Gastroesophageal sphincter (tissue), 4 donors: Measurements from ENCODE around the gene HPSE2. TPM values are rescaled to one million over a fixed set of nuclear protein-coding genes. Genes with fewer than 3 reads are reported as not detected.

Experiments
- ATAC-seq: fragments of 150-250 bp; one replicate; pipeline ENCODE4 v1.9.1; 2016; ENCODE audit warnings: mild to moderate bottlenecking, moderate library complexity
- H3K27ac ChIP-seq, 4 donors: fragments of 200-600 bp; sonication (generic) in 3 of 4; 1 replicate in 3 of 4; 2 replicates in 1 of 4; pipeline ENCODE4 v1.5.1; 2016 to 2019
- H3K27me3 ChIP-seq: fragments of 200-600 bp; sonication (generic); one replicate; pipeline ENCODE4 v1.5.1; 2019
- H3K36me3 ChIP-seq, 2 donors: fragments of 200-600 bp; sonication (generic); one replicate each; pipeline ENCODE4 v1.5.1; 2019; ENCODE audit warnings: control low read depth in 1 of 2
- H3K4me1 ChIP-seq, 3 donors: fragments of 200-600 bp; sonication (generic); 1 replicate in 2 of 3; 2 replicates in 1 of 3; pipeline ENCODE4 v1.5.1; 2016 to 2019; ENCODE audit warnings: control low read depth in 2 of 3
- H3K4me3 ChIP-seq, 2 donors: fragments of 200-600 bp; sonication (generic); one replicate each; pipeline ENCODE4 v1.5.1; 2019; ENCODE audit warnings: mild to moderate bottlenecking in 1 of 2, moderate library complexity in 1 of 2
- H3K9me3 ChIP-seq, 3 donors: fragments of 200-600 bp; sonication (generic); one replicate each; pipeline ENCODE4 v1.5.1; 2017 to 2019; ENCODE audit warnings: control low read depth in 2 of 3
- CTCF ChIP-seq, 4 experiments: fragments of 200-600 bp in 2 of 4; fragments of 450-650 bp in 2 of 4; sonication (generic) in 1 of 4; IDR thresholded peaks; one replicate each; pipeline ENCODE4 v1.5.1; 2017 to 2019; ENCODE audit warnings: antibody characterized with exemption in 4 of 4, mild to moderate bottlenecking in 2 of 4, moderate library complexity in 2 of 4
- EP300 ChIP-seq: sonication (generic); formaldehyde crosslinking; IDR thresholded peaks from one replicate; pipeline ENCODE4 v1.6.1; 2017; ENCODE audit warnings: antibody characterized with exemption, mild to moderate bottlenecking
- POLR2A ChIP-seq, 2 donors: fragments of 450-650 bp; IDR thresholded peaks; one replicate each; pipeline ENCODE4 v1.6.1; 2017; ENCODE audit warnings: antibody characterized with exemption in 2 of 2, mild to moderate bottlenecking in 2 of 2, moderate library complexity in 1 of 2
- POLR2AphosphoS5 ChIP-seq: sonication (generic); formaldehyde crosslinking; IDR thresholded peaks from one replicate; pipeline ENCODE4 v1.6.1; 2017; ENCODE audit warnings: antibody characterized with exemption
- WGBS, 2 donors: methylation state at CpG; one replicate each; pipeline ENCODE4 v1.1.5; 2018; ENCODE audit warnings: low coverage in 1 of 2; 5-methylcytosine and 5-hydroxymethylcytosine counted together
- total RNA-seq, 4 donors: library from RNA; depleted of rRNA; stranded (reverse); fragments of >200 nt; gene quantifications; one replicate each; pipeline ENCODE4 v1.1.0, GENCODE V29; 2016

HPSE2 gene
- total RNA-seq, 4 donors from 2014 or later, result 19.1 to 74.5 (median 58.8) TPM

GRCh38 chr10:99058762-99059161, 176.9 kb downstream of the HPSE2 start:
- H3K9me3 ChIP-seq, result peaks cover 0 to 8% (median 0%) of the 10 kb centered on the region in 3 donors
- no peak for TF ChIP-seq CTCF (IDR thresholded peaks at IDR 0.05)
- TF ChIP-seq EP300, result no peak
- TF ChIP-seq POLR2AphosphoS5, result no peak
- TF ChIP-seq POLR2A (IDR thresholded peaks at IDR 0.05), result no peak
- H3K27me3 ChIP-seq, result no peaks in the 10 kb centered on the region
- no peak overlapping the region for H3K4me3 ChIP-seq
- H3K27ac ChIP-seq, result peak overlapping the region in 1 of 4 donors; percentile 20
- no peak for ATAC-seq
- H3K36me3 ChIP-seq, result no peaks in the 10 kb centered on the region
- peaks cover 0 to 27% (median 0%) of the 10 kb centered on the region in 3 donors for H3K4me1 ChIP-seq

GRCh38 chr10:99057936-99058690, 177.5 kb downstream of the HPSE2 start:
- no peak for TF ChIP-seq CTCF (IDR thresholded peaks at IDR 0.05)
- TF ChIP-seq EP300, result no peak
- no peak for TF ChIP-seq POLR2AphosphoS5
- TF ChIP-seq POLR2A (IDR thresholded peaks at IDR 0.05), result no peak
- 25 to 37% methylated on average over 3 to 4 of the region's 4 CpGs for WGBS, 2 donors

GRCh38 chr10:99045671-99046070, 190.0 kb downstream of the HPSE2 start:
- Histone ChIP-seq H3K27me3 (no peaks in the 10 kb centered on the region), H3K9me3 (peaks cover 0 to 44% (median 0%) of the 10 kb centered on the region in 3 donors), H3K4me1 (peaks cover 0 to 9% (median 0%) of the 10 kb centered on the region in 3 donors), H3K36me3 (peaks cover 0 to 6% of the 10 kb centered on the region in 2 donors), H3K27ac (no peak overlapping the region), H3K4me3 (no peak overlapping the region)
- no peak for ATAC-seq
- TF ChIP-seq POLR2A (IDR thresholded peaks at IDR 0.05) (no peak), POLR2AphosphoS5 (no peak), CTCF (IDR thresholded peaks at IDR 0.05) (no peak), EP300 (no peak)

More at GRCh38 chr10:99057936-99058690, 177.5 kb downstream of the HPSE2 start:
- no peak for ATAC-seq
- peaks cover 0 to 24% (median 0%) of the 10 kb centered on the region in 3 donors for H3K4me1 ChIP-seq
- no peaks in the 10 kb centered on the region for H3K36me3 ChIP-seq
- H3K4me3 ChIP-seq, result no peak overlapping the region
- H3K27ac ChIP-seq, result peak overlapping the region in 1 of 4 donors; percentile 20
- no peaks in the 10 kb centered on the region for H3K27me3 ChIP-seq
- peaks cover 0 to 8% (median 0%) of the 10 kb centered on the region in 3 donors for H3K9me3 ChIP-seq

- Histone ChIP-seq H3K27ac (no peak overlapping the region), H3K36me3 (peaks cover 0 to 2% of the 10 kb centered on the region in 2 donors), H3K27me3 (no peaks in the 10 kb centered on the region), H3K9me3 (peaks cover 0 to 43% (median 0%) of the 10 kb centered on the region in 3 donors), H3K4me3 (no peak overlapping the region), H3K4me1 (peaks cover 0 to 9% (median 0%) of the 10 kb centered on the region in 3 donors)
- ATAC-seq, result no peak
- TF ChIP-seq EP300, result no peak
- TF ChIP-seq POLR2A (IDR thresholded peaks at IDR 0.05), result no peak
- 80 to 81% methylated on average over 1 to 4 of the region's 10 CpGs for WGBS, 2 donors
These were observed 193.4 kb downstream of the HPSE2 start for GRCh38 chr10:99042051-99042771.

GRCh38 chr10:99041468-99041867, 194.2 kb downstream of the HPSE2 start:
- TF ChIP-seq POLR2AphosphoS5 (no peak), CTCF (IDR thresholded peaks at IDR 0.05) (no peak), EP300 (no peak), POLR2A (IDR thresholded peaks at IDR 0.05) (no peak)
- WGBS, 2 donors, result 90% methylated on average over 2 of the region's 4 CpGs; no CpG with 5 or more reads in 1 of the 2 donors
- Histone ChIP-seq H3K27ac (no peak overlapping the region), H3K4me1 (peaks cover 0 to 9% (median 0%) of the 10 kb centered on the region in 3 donors), H3K9me3 (peaks cover 0 to 36% (median 0%) of the 10 kb centered on the region in 3 donors), H3K27me3 (no peaks in the 10 kb centered on the region), H3K4me3 (no peak overlapping the region), H3K36me3 (no peaks in the 10 kb centered on the region)
- no peak for ATAC-seq
